HG03442 (cell line): ENCODE results near the gene ACTR3.

Experiments used
- ATAC-seq: cut with Tn5 transposase; IDR thresholded peaks from one replicate; pipeline ENCODE4 v1.9.1; 2021; ENCODE audit warnings: mild to moderate bottlenecking, moderate library complexity; ENCODE audit not compliant: unreplicated experiment

The ACTR3 gene

GRCh38 chr2:113963965-113964364, 74.1 kb downstream of the ACTR3 start:
- ATAC-seq: no peak

DNA sequence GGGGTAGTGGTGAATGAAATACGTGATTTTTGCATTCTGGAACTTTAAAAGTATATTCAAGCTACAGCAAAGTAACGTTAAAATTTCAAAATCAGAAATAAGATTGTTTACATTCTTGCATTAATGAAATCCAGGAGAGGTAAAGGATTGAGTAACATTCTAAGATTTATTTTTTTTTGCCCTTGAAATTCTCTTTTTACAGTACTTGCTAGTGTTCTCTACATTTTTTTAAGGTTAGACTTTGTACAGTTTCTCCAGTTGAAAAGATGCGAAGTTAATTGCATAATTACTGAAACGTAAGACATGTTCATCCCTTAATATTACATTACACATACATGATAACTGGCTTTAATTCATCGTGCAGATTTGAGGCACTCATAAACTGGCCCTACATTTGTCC, 74.5 kb downstream of the ACTR3 start:
- no peak for ATAC-seq

- ATAC-seq: no peak
These were observed 75.3 kb downstream of the ACTR3 start for GRCh38 chr2:113965228-113965627.

- ATAC-seq: peak; percentile 89
These were observed 75.8 kb downstream of the ACTR3 start for GRCh38 chr2:113965644-113966043.

- ATAC-seq: no peak
These were observed 76.3 kb downstream of the ACTR3 start for GRCh38 chr2:113966171-113966570.

DNA sequence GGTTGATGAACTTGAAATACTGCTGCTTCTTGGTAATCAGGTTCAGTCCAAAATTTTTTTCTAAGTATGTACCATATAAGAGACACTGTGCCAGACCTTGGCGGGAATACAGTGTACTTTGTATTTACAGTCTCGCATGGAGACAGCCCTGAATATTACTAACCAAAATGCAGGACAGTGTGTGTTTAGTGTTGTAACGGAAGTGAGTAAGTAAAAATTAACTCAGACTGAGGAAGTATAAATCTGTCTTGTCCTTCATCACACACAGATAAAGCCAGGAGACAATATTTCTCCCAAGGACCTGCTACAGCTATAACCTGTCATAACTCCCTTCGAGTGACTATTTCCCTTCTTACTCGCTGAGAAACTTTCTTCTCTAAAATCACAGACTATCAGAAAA, 76.9 kb downstream of the ACTR3 start:
- no peak for ATAC-seq

GRCh38 chr2:113967272-113967671, 77.4 kb downstream of the ACTR3 start:
- no peak for ATAC-seq

GRCh38 chr2:113972766-113973165, 82.9 kb downstream of the ACTR3 start:
- no peak for ATAC-seq

GRCh38 chr2:113973810-113974209, 83.9 kb downstream of the ACTR3 start:
- ATAC-seq: no peak

GRCh38 chr2:113974727-113975126, 84.8 kb downstream of the ACTR3 start:
- ATAC-seq: no peak

- ATAC-seq: no peak
These were observed 86.5 kb downstream of the ACTR3 start for GRCh38 chr2:113976277-113976928.

DNA sequence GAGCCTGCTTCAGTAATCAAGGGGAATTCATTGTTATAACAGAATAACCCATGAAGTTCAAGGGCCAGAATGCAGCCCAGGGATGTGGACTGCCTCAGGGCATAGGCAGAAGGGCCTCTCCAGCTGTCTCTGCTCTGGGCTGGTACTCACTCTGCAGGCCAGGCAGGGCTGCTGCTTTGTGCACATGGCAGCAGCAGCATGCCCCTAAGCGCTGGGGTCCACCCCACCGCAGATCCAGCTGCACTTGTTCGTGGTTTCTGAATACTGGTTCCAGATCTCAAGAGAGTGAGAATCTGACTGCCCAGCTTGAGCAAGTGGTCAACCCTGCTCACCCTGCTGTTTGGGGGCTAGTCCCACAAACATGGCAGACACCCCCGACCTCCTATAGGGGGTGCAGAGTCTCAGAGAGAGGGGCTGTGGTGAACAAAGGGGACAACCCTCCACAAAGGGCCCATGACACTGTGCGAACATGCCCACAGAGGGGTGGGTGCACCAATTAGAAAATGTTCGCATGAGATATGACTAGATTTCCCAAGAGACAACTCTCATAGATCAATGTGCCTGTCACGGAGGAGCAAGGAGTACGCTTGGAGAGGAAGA, 87.3 kb downstream of the ACTR3 start:
- ATAC-seq: no peak

DNA sequence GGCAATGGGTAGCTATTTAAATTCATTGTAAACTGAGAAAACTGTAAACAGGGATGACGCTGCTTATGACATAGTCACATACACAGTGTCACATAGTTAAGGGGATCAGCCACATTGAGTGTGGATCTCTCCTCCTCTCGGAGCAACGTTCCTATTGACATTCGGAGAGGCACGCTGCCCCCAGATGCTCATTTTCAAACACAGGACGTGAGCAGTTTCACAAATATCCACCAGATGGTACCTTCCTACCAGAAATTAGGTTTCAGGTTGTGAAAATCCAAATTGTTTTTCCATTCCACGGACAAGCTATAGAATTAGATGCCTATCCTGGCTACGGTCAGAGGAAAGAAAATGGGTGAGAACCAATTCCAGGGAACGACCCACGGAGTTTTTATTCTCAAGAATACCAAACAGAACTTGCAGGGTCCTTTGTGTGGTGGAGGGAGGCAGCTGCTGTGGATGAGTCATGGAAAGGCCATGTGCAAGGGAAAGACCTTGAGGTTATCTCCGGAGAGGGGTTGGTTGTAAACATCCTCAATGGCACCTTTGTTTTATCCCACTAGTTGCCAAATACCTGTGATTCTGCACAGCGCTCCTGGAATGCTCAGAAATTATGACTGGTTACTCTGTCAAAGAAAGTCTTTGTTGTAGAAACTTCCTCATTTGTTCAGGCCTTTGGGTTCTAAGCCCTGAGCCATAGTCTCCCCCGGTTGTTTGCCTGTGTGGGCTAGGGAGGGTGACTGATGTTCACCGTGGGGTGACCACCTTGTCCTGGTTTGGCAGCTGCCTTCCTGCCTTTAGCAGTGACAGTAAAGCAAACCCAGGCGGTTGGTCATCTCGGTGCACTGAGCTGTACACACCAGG, 88.0 kb downstream of the ACTR3 start:
- no peak for ATAC-seq

DNA sequence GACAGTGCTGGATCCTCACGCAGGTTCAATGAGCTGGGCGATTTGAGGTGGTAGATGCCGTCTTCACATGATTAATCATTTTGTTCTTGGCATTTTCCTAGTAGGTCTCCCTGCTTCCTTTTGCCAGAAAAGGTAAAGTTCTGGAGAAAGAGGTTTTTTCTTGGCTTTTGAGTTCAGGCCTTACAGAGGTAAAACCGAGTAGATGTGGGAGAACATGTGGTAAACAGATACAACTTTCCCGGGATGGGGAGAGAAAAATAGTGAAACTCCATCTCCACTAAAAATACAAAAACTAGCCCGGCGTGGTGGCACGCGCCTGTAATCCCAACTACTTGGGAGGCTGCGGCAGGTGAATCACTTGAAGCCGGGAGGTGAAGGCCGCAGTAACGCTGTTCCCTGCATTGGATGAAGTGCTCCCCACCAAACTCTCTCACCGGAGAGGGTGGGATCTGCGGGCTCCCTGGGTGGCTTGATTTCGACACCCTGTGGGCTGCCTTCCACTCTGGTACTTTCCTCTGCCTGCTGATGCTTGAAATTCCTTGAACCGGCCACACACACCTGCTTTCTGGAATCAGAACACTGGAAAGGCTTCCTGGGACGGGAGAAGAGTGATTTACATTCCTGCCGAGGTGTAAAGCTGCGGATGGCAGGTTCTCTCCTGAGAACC, 88.8 kb downstream of the ACTR3 start:
- ATAC-seq: no peak

DNA sequence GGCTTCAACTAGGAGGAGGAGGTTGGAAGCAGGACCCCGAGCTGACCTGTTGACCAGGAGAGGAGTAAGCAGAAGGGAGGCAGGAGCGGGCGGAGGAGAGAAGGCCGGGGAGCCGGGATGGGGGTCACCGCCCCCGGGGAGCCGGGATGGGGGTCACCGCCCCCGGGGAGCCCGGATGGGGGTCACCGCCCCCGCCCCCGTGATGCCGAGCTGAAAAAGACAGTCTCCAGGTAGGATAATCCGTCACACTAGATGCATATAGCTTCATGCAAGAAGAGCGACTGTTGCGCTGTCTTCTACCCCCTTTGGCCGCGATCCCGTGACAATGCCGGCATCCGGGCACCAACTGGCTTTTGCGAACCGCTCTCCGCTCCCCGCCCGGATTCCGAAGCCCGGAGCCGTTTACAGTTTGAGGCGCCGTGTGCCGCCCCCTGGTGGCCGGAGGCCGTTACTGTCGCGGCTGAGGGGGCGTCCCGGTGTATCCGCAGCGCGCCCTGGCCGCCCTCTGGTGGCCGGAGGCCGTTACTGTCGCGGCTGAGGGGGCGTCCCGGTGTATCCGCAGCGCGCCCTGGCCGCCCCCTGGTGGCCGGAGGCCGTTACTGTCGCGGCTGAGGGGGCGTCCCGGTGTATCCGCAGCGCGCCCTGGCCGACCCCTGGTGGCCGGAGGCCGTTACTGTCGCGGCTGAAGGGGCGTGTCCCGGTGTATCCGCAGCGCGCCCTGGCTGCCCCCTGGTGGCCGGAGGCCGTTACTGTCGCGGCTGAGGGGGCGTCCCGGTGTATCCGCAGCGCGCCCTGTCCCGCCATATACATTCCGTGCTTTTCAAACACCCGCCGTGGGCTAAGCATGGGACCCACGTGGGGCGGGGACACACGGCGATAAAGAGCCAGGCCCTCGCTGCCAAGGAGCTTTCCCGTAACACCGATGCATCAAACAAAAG, 89.6 kb downstream of the ACTR3 start:
- ATAC-seq: no peak

DNA sequence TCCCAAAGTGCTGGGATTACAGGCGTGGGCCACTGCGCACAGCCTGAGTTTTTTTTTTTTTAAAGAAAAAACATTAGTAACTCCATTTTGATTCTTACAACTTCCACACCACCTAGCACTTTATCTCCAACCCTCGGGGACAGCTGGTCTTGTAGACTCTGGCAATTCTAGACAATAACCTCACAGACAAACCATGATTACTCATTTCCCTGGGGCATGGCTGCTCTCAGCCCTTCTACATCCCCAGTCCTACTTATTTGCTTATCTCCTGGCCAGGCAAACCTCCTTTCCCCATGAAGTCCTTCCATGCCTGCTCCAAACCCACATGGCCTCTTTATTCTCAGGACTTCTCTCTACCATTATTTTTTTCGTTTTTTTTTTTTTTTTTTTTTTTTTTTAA, 91.1 kb downstream of the ACTR3 start:
- ATAC-seq: no peak

- ATAC-seq: no peak
These were observed 91.7 kb downstream of the ACTR3 start for GRCh38 chr2:113981404-113982134.

DNA sequence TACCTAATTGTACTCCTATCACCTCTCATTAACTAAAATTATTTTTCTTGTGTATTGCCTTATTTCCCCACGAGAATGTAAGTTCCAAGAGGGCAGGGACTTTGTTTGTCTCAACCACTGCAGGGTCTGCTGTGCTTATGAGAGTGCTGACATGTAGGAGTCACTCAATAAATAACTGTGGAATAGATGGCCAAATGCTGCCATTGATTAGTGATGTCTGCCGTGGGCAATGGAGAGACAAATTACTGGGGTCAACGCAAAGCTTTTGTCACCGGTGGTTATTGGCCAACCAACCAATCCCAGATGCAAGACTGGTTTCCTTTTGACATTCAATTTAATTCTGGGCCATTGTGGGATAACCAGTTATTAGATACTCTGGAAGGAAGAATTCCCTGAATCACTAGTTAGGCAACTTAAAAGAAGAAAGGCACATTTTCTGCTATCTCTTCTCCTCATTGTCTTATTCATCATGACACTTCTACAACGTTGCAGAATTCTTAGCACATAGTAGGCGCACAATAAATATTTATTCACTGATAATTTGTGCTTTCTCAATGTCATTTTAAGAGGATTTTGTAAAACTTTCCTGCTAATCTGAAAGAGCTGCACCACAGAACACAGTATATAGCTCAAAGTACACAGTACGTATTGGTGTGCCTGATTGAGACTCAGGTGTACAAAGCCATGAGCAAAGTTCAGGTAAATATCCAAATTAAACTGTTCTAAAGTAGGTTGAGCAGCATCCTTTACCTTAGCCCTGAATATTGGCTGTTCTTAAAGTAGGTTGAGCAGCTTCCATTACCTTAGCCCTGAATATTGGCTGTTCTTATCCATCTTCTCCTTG, 95.9 kb downstream of the ACTR3 start:
- no peak for ATAC-seq

GRCh38 chr2:113986762-113987290, 96.9 kb downstream of the ACTR3 start:
- no peak for ATAC-seq
